Stimulated activated CD4-positive, alpha-beta T cell treated with anti-CD3 and anti-CD28 coated beads, Interleukin-1b, Interleukin-23, amount 100 ng/mL, for 24 hours (primary cell): Measurements from ENCODE around the gene TEX22.
A peak's percentile ranks its signal among the peaks of the same experiment; 100 is the strongest.

ENCODE experiments used
- DNase-seq, 4 experiments: peaks; one replicate each; pipeline ENCODE4 v3.0.0-alpha.2; 2020; ENCODE audit warnings: low read depth in 4 of 4, low spot score in 1 of 4

The TEX22 gene

GRCh38 chr14:105398726-105399465, 558 bp downstream of the TEX22 start:
- DNase-seq, result peak in 2 of 4 experiments; percentile 34 to 44

GRCh38 chr14:105399466-105399775, 1.1 kb downstream of the TEX22 start:
- no peak for DNase-seq

- no peak for DNase-seq
These were observed 1.7 kb downstream of the TEX22 start for GRCh38 chr14:105400016-105400415.

- DNase-seq, result no peak
These were observed 3.4 kb downstream of the TEX22 start for GRCh38 chr14:105401699-105402098.

- DNase-seq, result no peak
These were observed 10.3 kb downstream of the TEX22 start for GRCh38 chr14:105408592-105408991.

GRCh38 chr14:105409364-105409763, 11.0 kb downstream of the TEX22 start:
- DNase-seq, result no peak

- DNase-seq, result no peak
These were observed 12.3 kb downstream of the TEX22 start for GRCh38 chr14:105410642-105411016.

- DNase-seq, result no peak
These were observed 12.9 kb downstream of the TEX22 start for GRCh38 chr14:105411017-105411941.

GRCh38 chr14:105411985-105412770, 13.8 kb downstream of the TEX22 start:
- DNase-seq, result no peak

GRCh38 chr14:105412771-105413543, 14.6 kb downstream of the TEX22 start:
- no peak for DNase-seq

- no peak for DNase-seq
These were observed 15.2 kb downstream of the TEX22 start for GRCh38 chr14:105413544-105413886.

- peak; percentile 35 to 67 (median 57) for DNase-seq
These were observed 16.4 kb downstream of the TEX22 start for GRCh38 chr14:105414456-105415371.

- DNase-seq, result no peak
These were observed 17.4 kb downstream of the TEX22 start for GRCh38 chr14:105415481-105416428.

- DNase-seq, result no peak
These were observed 18.3 kb downstream of the TEX22 start for GRCh38 chr14:105416671-105417070.

GRCh38 chr14:105417690-105418121, 19.4 kb downstream of the TEX22 start:
- no peak for DNase-seq

- DNase-seq, result no peak
These were observed 20.2 kb downstream of the TEX22 start for GRCh38 chr14:105418269-105419194.

- DNase-seq, result peak in 2 of 4 experiments; percentile 39 to 41
These were observed 21.1 kb downstream of the TEX22 start, which contains the start of gene MTA1 for GRCh38 chr14:105419195-105420091. Gene MTA1, plus strand, starts transcription at chr14:105419827. Its CDS starts 209 bp downstream, at chr14:105420036.
